Putamen (tissue), 1 donor: Measurements from ENCODE around the gene MOB3A.
"Not testable (repeated sequence)": the region's sequence is repeated elsewhere in the genome, so short reads cannot be mapped to it uniquely, and the experiment has no call there.

Experiments
- DNase-seq: peaks from one replicate; pipeline ENCODE4 v3.0.0-alpha.2; 2016; ENCODE audit warnings: low spot score

Gene MOB3A

DNA sequence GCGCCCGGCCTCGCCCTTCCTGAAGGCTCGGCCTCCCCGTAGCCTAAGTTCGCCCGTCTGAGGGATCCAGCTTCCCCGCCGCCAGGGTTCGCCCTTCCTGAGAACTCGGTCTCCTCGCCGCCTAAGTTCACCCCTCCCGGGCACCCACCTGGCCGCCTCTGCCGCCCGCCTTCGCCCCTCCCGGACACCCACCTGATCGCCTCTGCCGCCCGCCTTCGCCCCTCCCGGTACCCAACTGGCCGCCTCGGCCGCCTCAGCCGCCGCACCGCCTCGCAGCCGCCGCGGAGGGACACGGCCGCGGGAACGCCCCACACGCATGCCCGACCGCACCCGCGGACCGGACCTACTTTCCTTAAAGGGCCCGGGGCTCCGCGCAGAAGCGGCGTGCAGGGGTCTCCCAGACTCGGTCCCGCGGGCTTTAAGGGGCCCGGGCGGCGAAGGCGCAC lies at the start of gene MOB3A:
MOB3A (minus strand) TSS at position 293 of the 446 bp plus-strand sequence. CDS start 17,766 bp downstream, outside the sequence.
- DNase-seq = no peak

DNA sequence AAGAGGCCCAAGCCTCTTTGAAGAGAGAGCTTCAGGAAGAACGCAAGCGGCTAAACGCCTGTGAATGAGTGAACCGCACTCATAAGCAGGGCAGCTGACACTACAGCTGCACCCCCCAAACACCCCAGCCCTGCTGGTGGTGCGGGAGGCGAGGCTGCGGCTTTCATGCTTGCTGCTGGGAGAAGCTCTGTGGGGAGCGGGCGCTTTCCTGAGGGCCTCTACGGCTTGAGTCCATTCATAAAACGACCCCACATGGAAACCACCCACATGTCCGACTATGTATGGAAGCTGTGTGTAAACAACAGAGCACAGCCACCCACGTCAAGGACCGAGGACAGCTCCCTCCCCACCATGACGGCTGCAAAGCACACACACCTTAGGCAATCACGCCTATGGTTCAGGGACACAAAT lies 49.7 kb upstream of the MOB3A start:
- no peak for DNase-seq

DNA sequence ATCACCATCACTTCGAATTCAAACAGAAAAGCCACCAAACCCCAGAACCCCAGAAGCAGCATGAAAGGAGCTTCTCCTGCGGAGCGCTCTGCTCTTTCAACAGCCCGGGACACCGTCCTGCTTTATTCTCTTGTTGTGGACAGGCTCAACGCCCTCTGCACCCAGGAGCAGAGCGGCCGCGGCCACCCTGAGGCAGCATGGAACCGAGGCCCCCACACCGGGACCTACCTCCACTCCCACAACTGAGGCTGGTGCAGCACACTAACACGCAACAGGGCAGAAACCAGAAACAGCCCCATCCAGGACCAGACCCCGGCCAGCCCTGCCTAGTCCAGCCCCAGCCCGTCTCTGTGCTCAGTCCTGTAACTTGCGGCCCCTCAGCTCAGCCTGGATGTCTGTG lies 48.1 kb upstream of the MOB3A start:
- DNase-seq = no peak

DNA sequence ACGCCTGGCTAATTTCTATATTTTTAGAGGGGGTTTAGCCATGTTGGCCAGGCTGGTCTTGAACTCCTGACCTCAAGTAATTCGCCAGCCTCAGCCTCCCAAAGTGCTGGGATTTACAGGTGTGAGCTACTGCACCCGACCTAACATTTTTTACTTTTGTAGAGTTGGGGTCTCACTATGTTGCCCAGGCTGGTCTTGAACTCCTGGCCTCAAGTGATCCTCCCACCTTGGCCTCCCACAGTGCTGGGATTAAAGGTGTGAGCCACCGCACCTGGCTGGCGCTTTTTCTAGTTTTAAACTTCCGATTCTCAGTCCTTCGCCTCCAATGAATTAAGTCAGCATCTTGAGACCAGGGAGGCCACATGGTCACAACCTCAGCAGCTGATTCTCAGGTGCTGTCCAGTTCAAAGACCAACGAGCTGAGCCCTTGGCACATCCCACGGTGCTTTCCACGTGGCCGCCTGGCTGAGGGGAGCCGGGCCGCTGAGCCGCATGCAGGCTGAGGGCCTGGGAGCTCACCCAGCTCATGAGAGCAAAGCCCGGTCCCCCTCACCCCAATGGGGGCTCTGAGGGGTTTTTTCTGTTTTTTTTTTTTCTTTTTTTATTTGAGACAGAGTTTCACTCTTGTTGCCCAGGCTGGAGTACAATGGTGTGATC lies 46.2 kb upstream of the MOB3A start:
- DNase-seq = no peak

DNA sequence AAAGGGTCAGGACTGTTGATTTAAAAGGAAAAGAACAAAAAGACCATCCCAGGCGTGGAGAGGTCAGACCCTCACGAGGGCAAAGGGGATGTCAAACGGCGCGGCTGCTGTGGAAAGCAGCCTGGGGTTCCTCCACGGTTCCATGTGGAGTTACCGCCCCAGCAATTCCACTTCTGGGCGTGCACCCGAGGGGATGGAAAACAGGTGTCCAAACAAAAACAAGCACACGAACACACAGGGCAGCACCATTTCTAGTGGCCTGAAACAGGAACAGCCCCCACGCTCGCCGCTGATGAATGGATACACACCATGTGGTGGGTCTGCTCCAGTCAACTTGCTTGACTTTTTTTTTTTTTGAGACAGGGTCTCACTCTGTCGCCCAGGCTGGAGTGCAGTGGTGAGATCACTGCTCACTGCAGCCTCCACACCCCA lies 44.0 kb upstream of the MOB3A start:
- no peak for DNase-seq

DNA sequence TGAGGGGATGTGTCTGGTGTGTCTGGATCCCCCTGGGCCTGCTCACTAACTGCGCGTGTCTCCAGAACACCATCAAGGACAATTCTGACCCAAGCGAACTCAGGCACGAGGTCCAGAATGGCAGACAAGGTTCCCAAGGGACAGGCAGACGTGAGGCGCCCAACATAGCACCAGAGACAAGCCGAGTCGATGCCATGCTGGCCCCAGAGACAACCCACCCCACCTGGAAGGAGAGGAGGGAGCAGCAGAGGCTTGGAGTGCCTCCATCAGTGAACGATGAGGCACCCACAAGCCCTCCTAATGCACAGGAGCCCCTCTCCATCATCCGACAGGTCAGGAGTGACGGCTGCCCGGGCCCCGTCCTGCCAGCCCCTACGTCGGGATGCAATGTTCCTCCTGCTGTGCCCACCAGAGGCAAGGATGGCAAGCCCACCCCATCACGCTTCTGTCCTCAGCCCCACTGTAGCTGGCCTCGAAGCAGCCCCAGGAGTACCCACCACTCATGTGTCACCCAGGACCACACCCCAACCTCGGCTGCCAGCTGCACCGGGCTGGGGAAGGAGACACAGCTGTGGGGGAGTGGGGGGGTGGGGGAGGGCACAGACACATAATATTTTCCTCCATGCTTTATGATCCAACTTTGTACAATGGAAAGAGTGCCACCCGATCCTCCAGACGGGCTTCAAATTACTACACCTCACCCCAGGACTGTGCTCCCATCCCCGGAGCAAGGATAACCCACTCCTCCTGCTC lies 43.4 kb upstream of the MOB3A start:
- DNase-seq = no peak

DNA sequence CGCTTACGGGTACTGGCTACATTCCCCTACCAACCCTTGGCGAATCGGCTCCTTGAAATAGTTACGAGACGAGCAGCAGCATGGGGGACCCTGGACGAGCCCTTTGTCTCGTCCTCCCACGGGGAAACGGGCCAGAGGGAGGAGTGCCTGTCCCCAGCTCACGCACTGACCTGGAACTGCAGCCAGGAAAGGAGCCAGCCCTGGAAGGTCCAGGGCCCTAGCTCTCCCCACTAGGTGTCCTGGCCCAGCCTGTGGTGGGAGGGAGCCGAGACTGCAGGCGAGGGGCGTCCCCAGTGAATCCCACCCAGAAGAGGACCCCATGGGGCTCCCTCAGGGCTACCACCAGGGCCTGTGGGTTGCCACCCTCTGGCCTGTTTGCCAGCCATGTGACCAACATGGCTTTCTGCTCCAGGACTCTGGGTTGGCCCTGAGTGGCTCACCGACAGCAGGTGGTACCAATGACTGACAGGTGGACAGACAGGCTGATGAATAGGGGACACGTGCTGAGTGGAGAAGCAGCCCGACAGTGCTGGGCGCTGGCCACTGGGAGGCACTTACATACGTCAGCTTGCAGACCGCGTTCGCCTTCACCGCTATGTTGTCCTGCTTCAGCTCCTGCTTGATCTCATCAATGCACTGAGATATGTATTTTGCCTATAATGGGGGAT lies 42.1 kb upstream of the MOB3A start:
- no peak for DNase-seq

DNA sequence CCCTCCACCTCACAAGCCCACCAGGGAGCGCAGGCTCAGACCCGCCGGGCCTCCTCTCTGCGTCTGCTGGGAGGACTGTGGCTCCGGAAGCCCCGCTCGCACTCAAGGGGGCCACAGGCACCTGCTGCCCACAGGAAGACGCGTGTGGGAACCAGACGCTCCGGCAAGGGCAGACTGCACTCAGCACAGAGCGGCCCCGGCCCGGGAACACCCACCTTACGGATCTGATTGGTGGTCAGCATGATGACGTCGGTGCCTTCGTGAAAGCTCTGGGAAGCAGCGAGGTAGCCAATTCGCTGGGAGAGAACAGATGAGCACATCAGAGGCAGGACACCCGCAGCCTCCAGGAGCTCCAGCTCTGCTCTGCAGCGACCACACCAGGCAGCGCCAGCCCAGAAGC lies 40.7 kb upstream of the MOB3A start:
- DNase-seq = no peak

DNA sequence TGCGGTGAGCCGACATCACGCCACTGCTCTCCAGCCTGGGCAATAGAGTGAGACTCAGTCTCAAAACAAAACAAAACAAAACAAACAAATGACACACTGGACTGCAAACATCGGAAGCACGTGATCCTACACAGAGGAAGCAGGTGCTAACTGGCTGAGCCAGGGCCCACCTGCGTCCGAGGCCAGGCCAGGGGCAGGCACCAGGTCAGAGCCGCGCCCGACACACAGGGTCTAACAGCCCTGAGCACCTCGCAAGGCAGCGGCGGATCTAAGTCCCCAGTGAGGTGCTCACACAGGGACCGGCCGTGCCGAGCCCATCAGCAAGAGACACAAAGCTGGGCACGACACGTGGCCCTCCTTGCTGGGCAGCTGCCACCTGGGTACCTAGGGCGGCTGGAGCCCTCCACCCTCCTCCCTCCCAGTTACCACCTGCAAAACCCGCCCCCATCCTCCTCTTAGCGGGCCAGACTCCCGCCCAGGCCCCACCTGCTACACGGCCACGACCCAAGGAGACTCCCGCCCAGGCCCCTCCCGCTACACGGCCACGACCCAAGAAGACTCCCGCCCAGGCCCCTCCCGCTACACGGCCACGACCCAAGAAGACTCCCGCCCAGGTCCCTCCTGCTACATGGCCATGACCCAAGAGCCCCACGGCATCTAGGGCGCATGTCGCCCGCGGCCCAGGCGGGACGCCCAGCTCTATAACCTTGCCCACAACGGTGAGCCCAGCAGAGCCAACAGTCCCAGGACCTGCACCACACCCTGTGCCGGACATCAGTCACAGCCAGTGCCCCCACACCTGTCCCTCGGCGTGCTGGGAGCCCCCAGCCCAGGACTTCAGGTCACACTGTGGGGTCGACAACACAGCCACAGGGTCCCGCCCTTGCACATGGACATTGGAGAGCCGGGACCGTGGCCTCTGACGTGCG lies 39.6 kb upstream of the MOB3A start:
- DNase-seq = no peak

DNA sequence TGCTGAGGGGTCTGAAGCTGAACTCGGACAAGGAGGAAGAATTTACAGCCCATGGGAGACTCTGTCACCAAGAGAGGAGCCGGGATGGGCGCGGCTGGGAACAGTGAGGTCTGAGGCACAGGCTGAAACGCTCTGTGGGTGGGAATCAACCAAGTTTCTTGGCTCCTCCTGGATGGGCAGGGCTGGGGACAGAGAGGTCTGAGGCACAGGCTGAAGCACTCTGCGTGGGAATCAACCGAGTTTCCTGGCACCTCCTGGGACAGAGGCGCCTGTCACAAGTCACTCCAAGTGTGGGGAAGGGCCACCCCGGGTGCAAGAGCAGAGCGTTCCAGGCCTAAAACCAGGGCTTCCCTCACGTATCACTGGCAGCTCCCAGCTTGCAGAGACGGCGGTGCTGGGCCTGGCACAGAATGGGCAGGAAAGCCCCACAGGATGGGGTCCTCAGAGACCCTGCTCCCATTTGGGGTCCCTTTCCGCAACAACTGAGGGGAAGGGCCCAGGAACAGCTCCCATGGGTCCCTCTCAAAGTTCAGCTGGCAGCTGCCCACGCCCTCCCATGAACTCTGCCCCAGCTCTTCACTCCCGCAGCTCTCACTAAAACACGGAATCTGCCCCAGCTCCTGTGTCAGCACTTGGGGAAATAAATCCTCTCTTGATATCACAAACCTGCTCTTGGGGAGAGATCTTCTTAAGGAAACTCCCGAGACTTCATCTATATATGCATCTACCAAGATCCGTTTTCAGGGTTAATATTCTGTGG lies 36.8 kb upstream of the MOB3A start:
- DNase-seq = no peak

DNA sequence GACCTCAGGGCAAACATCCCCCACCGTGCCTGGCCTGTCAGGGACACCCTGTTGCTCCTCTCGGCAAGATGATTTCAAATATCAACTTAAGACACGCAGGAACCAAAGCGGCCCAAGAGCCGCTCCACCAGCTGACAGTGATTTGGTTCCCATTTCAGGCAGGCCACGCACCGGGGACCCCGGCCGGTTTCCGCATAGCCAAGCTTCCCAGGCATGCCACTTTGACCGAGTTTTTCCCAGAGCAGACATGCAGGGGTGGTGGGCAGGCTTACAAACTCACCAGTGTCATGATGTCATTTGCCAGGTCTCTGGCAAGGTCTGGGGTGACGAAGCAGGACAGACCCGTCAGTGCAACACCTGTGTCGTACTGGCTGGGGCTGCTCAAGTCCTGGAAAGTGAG lies 36.1 kb upstream of the MOB3A start:
- DNase-seq = no peak

DNA sequence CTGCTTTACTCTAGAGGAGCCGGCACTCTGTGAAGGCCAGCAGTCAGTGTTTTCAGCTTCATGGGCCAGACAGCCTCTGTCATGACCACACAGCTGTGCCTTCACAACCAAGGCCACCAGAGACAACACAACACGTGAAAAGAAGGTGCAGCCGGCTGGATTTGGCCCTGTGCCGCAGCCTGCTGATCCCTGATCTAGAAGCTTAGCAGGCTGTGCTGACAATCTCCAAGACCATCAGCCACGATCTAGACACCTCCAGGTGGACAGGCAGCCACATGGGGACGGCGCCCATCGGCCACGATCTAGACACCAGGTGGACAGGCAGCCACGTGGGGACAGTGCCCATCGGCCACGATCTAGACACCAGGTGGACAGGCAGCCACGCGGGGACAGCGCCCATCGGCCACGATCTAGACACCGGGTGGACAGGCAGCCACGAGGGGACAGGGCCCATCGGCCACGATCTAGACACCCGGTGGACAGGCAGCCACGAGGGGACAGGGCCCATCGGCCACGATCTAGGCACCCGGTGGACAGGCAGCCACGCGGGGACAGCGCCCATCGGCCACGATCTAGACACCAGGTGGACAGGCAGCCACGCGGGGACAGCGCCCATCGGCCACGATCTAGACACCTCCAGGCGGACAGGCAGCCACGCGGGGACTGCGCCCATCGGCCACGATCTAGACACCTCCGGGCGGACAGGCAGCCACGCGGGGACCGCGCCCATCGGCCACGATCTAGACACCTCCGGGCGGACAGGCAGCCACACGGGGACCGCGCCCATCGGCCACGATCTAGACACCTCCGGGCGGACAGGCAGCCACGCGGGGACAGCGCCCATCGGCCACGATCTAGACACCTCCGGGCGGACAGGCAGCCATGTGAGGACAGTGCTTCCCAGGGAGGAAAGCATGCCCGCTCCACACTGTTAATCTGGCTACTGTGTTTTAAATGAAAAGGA lies 35.2 kb upstream of the MOB3A start:
- DNase-seq = not testable (repeated sequence)

DNA sequence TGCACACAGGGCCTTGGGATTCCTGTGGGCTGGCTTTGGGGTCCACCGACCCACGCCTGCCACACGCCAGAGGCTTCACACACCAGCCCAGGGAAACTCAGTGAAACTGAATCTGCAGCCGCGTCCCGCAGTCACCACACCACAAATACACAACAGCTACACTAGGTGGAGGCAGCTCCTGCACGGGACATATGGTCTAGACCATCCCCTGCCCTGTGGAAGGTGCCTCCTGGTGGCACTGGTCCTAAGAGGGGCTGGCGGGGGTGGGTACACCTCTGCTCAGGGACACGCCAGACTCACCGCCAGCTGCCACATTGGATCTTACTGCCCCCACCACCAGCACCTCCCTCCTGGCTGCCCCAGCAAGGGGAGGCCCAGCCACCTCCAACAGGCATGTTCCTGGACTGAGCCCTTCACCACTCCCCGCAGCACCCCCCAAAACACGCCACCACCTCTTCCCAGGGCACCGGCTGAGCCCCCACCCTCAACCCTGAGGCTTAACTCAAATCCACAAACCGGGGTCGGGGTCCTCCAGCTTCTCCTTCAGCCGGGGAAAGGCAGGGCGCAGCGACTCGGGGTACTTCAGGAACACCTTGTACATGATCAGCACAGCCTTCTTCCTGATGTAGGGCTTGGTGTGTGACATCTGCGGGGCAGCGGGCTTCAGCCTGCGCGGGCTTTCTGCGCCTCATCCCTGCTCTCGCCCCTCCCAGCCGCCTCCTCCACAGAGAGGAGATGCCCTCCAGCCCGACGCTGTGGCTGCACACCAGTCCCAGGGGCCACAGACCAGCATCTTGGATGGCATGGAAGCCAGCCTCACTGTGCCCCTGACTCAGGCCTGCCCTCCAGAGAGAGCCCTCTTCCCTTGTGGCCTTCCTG lies 34.0 kb upstream of the MOB3A start:
- DNase-seq = no peak

DNA sequence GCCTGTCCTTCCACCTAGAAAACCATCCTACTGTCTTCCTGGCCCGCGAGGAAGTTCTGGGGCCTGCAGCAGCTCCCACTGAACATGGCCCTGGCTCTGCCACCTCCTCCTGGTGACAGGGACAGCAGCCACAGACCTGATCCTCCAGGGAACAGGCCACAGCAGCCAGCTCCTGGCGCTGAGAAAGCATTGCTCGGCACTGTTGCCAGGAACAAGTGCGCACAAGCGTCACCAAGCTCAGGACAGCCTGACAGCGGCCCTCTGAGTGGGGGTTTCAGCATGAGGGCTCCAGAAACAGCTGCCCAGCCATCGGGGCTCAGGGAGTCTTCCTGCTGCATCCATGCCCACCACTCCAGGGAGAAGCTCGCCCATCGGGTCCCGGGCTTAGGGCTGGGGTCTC lies 33.4 kb upstream of the MOB3A start:
- DNase-seq = no peak

DNA sequence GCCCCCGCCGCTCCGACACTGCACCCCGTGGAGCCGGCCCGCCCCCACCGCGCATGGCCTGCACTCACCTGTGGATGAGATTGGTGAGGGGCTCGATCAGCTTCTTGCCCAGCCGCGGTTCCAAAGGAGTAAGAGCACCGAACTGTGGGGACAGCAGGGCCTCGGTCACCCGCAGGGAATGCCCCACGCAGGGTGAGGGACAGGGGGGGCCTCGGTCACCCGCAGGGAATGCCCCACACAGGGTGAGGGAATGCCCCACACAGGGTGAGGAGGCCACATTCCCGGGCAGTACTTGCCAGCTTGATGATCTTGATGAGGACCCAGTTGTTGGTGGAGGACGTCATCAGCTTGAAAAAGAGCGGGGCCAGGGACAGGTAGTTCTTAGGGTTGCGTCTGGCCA lies 32.9 kb upstream of the MOB3A start:
- no peak for DNase-seq

DNA sequence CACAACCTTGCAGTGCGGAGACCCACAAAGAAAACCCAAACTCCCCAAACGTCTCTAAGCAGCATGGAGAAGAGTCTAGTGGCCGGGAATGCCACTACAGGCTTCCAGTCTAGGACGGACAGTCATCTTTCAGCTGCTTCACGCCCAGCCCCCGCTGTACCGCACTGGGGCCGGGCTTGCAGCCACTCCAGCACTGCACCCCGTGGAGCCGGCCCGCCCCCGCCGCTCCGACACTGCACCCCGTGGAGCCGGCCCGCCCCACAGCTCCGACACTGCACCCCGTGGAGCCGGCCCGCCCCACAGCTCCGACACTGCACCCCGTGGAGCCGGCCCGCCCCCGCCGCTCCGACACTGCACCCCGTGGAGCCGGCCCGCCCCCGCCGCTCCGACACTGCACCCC lies 32.1 kb upstream of the MOB3A start:
- DNase-seq = not testable (repeated sequence)

DNA sequence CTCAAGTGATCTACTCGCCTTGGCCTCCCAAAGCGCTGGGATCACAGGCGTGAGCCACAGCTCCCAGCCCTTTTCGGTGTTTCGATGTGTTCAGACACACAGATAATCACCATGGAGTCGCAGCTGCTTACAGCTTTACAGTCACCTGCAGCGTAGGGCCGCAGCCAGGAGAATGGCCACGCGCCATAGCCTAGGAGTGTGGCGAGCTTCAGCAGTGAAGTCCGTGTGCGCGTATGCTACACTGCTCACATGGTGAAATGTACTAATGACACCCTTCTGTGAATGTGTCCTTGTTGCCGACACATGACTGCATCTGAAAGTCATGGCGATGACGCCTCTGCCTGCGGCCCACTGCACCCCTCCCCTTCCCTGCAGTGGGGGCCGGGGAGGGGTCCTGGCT lies 31.6 kb upstream of the MOB3A start:
- no peak for DNase-seq

DNA sequence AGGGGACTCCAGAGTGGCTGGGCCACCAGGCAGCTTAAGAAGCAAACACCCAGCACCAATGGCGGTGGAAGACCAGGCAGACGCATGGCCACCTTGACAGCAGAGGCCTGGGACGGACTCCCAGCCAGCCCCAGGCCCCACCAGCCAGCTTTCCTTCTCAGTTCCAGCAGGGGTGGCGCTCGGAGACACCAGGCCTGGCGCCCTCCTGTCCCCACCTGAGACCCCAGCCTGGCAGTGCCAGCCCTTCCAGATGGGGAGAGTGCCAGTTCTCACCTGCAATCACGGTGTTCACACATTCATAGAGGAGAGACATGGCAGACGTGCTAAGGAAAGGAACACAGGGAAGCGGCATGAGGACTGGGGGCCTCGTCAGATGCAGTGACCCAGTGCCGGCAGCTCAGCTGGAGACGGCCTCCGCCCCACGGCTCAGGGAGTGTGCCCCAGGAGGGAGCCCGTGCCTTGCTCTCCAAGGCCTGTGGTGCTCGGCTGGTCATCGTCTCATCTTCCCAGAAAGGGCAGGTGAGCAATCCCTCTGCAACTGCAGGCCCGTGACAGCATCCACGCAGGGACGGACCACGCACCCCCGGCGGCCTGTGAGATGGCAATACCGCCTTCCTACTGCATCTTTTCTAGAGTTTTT lies 30.9 kb upstream of the MOB3A start:
- no peak for DNase-seq
